GM19324 (cell line): ENCODE results near the gene CREB3L2.
"Not testable (repeated sequence)": the region's sequence is repeated elsewhere in the genome, so short reads cannot be mapped to it uniquely, and the experiment has no call there.

Experiments used
- ATAC-seq: cut with Tn5 transposase; IDR thresholded peaks from one replicate; pipeline ENCODE4 v1.9.1; 2021; ENCODE audit warnings: mild to moderate bottlenecking, moderate library complexity; ENCODE audit not compliant: unreplicated experiment, low FRiP score

Gene CREB3L2

GRCh38 chr7:137848095-137848494 is 153.8 kb downstream of the CREB3L2 start:
- no peak for ATAC-seq

DNA sequence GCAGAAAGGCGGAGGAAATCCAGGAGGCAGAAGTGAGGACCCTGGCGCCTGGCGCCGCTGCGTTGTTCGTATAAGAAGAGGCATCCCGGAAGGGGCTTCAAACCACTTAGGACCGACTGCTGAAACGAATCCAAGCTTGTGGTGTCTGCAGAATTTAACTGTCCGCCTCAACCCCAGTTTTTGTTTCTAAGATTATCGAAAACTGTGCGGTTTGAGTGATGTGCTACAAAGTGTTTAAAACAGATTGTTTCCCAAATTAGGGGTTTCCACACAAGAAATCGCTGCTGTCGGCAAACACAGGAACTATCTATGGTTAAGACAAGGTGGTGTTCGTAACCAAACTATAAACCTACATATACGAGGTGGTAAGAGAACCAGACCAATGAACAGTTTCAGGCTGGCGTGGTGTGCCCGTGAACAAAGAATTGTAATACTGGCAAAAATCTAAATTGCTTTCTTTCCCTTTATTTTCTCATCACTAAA is 154.3 kb downstream of the CREB3L2 start:
- ATAC-seq: no peak

DNA sequence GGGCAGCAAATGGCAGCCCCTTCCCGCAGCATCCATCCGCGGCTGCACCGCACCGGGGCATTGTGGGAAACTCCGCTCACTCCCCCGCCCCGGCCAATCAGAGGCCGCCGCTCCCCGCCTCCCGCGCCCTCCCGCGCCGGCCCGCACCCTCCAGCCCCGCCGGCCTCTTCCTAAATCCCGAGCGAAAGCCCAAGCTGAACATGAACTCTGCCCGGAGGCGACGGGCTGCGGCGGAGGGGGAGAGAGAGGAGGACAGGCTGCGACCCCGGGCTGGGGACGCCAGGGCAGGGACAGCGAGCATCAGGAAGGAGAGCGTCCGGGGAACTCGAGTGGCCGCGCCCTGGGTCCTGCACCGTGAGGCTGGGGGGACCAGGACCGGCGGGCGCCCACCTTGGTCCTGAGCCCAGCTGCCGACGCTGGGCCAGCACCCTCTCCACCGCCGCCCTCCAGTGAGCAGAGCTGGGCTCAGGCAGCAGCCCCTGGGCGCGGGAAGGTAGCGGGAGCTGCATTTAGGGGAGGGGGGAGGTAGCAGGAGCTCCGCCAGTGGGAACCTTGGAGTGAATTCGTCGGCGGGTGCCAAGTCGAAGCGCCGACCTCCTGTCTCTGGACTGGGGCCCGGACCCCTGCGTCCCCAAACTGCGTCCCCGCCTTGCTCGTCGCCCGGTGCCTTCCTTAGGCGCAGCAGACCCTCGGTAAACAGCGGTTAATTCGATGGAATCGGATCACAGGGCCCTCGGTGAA is 154.9 kb downstream of the CREB3L2 start, which contains the start of gene DGKI:
Gene DGKI, minus strand, starts transcription at position 148 of the 741 bp plus-strand sequence.
- no peak for ATAC-seq

GRCh38 chr7:137846549-137846826 is 155.4 kb downstream of the CREB3L2 start:
- ATAC-seq: no peak

- no peak for ATAC-seq
Observed at GRCh38 chr7:137844677-137845425, 157.0 kb downstream of the CREB3L2 start.

- no peak for ATAC-seq
Observed at GRCh38 chr7:137839903-137840779, 161.7 kb downstream of the CREB3L2 start.

GRCh38 chr7:137838706-137839315 is 163.1 kb downstream of the CREB3L2 start:
- ATAC-seq: no peak

DNA sequence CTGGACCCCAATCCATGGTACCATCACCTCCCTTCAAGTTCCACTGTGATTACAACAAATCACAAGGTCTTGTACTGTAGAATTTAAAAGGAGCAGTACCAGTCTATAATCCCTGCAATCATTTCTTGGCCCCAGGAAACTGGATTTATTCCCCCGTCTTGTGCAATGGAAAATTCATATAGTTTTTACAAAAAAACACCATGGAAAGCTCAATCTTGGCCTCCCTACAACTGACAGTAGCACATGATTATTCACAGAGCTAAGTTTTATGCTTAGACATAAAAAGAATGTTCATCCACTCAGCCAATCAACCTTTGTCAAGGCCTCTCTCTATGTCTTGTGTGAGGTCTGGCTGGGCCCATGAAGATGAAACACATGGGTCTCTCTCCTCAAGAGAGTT is 165.3 kb downstream of the CREB3L2 start:
- ATAC-seq: no peak

- ATAC-seq: no peak
Observed at GRCh38 chr7:137836113-137836509, 165.8 kb downstream of the CREB3L2 start.

DNA sequence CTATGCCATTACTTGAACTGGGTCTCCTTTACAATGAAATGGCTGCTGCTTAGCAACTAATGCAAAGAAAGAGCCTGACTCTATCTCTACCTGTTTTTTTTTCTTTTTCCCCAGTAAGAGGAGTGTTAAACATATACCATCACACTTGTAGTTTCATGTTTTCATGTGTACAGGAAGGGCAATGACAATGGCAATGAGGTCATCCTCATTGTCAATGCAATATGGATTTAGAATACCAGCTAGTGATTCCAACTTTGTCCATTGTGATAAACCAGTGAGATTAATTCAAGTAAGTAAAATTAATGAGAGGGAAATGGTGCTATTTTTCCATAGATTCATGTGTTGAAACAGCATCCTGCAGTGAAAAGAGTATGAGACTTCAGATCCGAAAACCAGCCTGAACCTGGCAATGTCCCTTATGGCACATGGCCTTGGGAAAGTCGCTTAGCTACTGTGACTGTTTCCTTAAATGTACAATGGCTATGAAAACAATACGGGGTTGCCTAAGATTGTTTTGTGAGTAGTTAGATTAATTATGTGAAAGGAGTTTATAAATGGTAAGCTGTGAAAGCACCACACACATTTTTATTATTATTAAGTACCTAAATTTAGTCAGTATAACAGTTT is 166.3 kb downstream of the CREB3L2 start:
- no peak for ATAC-seq

DNA sequence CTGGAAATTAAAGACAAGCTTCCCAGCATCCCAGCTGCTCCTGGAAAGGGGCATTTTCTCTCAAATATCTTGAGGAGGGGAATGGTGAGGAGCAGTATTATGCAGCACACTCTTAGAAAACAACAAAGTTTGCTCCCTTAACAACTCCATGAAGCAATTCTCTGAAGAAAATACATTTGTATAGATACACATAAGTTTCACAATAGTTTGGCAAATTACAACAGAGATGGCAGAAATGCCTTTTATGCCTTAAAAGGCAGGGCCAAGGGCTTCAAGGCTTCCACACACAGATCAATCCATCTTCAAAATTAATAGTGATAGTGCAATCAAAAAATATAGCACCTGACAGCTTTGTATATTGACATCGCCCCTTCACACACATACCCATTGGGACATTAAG is 167.3 kb downstream of the CREB3L2 start:
- ATAC-seq: no peak

DNA sequence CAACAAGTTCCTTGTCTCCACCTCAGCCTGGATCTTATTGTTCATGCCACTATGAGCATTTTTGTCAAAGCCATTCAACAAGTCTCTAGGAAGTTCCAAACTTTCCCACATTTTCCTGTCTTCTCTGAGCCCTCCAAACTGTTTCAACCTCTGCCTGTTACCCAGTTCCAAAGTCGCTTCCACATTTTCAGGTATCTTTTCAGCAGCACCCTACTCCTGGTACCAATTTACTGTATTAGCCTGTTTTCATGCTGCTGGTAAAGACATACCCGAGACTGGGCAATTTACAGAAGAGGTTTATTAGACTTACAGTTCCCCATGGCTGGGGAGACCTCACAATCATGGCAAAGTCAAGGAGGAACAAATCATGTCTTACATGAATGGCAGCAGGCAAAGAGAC is 168.9 kb downstream of the CREB3L2 start:
- not testable (repeated sequence) for ATAC-seq

- ATAC-seq: no peak
Observed at GRCh38 chr7:137832382-137832781, 169.5 kb downstream of the CREB3L2 start.

GRCh38 chr7:137831555-137831954 is 170.3 kb downstream of the CREB3L2 start:
- ATAC-seq: not testable (repeated sequence)

DNA sequence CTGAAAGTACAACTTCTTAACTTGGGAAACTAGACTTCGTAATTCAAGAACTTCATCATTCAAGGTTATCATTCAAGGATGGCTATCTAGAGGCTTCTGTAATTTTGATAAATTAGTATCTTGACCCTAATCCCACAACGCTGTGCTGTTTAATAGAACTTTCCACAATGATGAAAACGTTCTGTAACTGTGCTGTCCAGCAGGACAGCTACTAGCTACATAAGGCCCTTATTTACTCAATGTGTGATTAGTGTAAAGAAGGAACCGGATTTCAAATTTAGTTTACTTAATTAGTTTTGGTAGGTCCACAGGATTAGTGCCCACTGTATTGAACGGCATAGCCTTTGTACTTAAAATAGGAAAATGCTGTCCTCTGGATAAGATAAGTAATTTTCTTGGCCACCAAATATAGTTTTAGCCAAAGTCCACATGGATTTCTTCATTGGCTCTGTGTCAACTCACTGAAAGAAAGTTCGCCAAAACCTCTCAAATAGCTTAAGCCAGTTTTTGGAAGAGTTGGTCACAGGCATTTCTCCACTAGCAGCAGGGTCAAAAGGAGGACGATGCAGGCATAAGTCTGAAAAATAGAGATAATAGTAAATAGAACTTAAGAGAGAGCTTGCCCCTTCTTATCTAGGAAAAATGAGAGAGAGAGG is 172.4 kb downstream of the CREB3L2 start:
- no peak for ATAC-seq

GRCh38 chr7:137828456-137828855 is 173.4 kb downstream of the CREB3L2 start:
- no peak for ATAC-seq

- no peak for ATAC-seq
Observed at GRCh38 chr7:137825489-137825888, 176.4 kb downstream of the CREB3L2 start.
